Colonic mucosa (tissue), 4 donors: Measurements from ENCODE around the gene YPEL3. TPM values are rescaled to one million over a fixed set of nuclear protein-coding genes. Genes with fewer than 3 reads are reported as not detected.

Source experiments
- DNase-seq: peaks from one replicate; pipeline ENCODE4 v3.0.0-alpha.2; 2020
- H3K27ac ChIP-seq: fragments of 200-600 bp; one replicate; pipeline ENCODE4 v1.8.0; 2021
- H3K27me3 ChIP-seq: fragments of 200-600 bp; one replicate; pipeline ENCODE4 v1.8.0; 2021
- H3K36me3 ChIP-seq: fragments of 200-600 bp; one replicate; pipeline ENCODE4 v1.8.0; 2021
- H3K4me1 ChIP-seq: fragments of 200-600 bp; one replicate; pipeline ENCODE4 v1.8.0; 2021; ENCODE audit warnings: mild to moderate bottlenecking
- H3K4me3 ChIP-seq: fragments of 200-600 bp; one replicate; pipeline ENCODE4 v1.8.0; 2021
- H3K9ac ChIP-seq, 2 donors: one replicate each; pipeline ENCODE4 v1.7.0; 2013; ENCODE audit warnings: control low read depth in 2 of 2, low read depth in 2 of 2, low read length in 2 of 2
- H3K9me3 ChIP-seq: fragments of 200-600 bp; one replicate; pipeline ENCODE4 v1.8.0; 2021
- CTCF ChIP-seq: fragments of 200-600 bp; IDR thresholded peaks from one replicate; pipeline ENCODE4 v1.8.0; 2022; ENCODE audit warnings: antibody characterized with exemption, mild to moderate bottlenecking
- intact Hi-C: fragments of 100-400 bp; cut with DNase I; formaldehyde crosslinking; loops from one replicate; pipeline ENCODE4 v1.14.1; 2022
- total RNA-seq, 2 donors: library from RNA; stranded (reverse); fragmentation: NEBNext Ultra II Directional in 1 of 2; extraction: Animal tissue kit (Norgen Biotek cat#: 25700) in 1 of 2; gene quantifications; one replicate each; pipeline ENCODE4 v1.2.1, GENCODE V29; 2021
- donor health status: healthy.
- donor health status: DM: no; HTN: no; CAD: no.
- donor health status: DM: no; HTN: no; CAD: no.

Gene YPEL3
- total RNA-seq, 2 donors from 2014 or later, result 15.5 to 39.2 TPM

- peaks cover 4% of the 10 kb centered on the region for H3K4me1 ChIP-seq
- no peaks in the 10 kb centered on the region for H3K36me3 ChIP-seq
- TF ChIP-seq CTCF, result no peak
- no peak overlapping the region for H3K9ac ChIP-seq
- no peak overlapping the region for H3K27ac ChIP-seq
- intact Hi-C loops, result no loop called here
- no peaks in the 10 kb centered on the region for H3K9me3 ChIP-seq
- H3K4me3 ChIP-seq, result no peak overlapping the region
- H3K27me3 ChIP-seq, result no peaks in the 10 kb centered on the region
- DNase-seq, result no peak
Observed at GRCh38 chr16:30051518-30051917, 44.5 kb downstream of the YPEL3 start.

- Histone ChIP-seq H3K9ac (no peak overlapping the region), H3K4me3 (no peak overlapping the region), H3K9me3 (no peaks in the 10 kb centered on the region), H3K27ac (no peak overlapping the region), H3K4me1 (peaks cover 4% of the 10 kb centered on the region), H3K27me3 (no peaks in the 10 kb centered on the region), H3K36me3 (no peaks in the 10 kb centered on the region)
- no peak for TF ChIP-seq CTCF
- no peak for DNase-seq
- intact Hi-C loops, result no loop called here
Observed at GRCh38 chr16:30049871-30050270, 46.1 kb downstream of the YPEL3 start.

- Histone ChIP-seq H3K27me3 (no peaks in the 10 kb centered on the region), H3K9me3 (no peaks in the 10 kb centered on the region), H3K4me3 (no peak overlapping the region), H3K36me3 (no peaks in the 10 kb centered on the region), H3K27ac (no peak overlapping the region), H3K9ac (no peak overlapping the region), H3K4me1 (no peaks in the 10 kb centered on the region)
- TF ChIP-seq CTCF, result no peak
- no peak for DNase-seq
- intact Hi-C loops, result no loop called here
Observed at GRCh38 chr16:30046588-30046987, 49.4 kb downstream of the YPEL3 start.

GRCh38 chr16:30046178-30046577, 49.8 kb downstream of the YPEL3 start:
- Histone ChIP-seq H3K9ac (no peak overlapping the region), H3K36me3 (no peaks in the 10 kb centered on the region), H3K9me3 (no peaks in the 10 kb centered on the region), H3K4me3 (no peak overlapping the region), H3K27ac (no peak overlapping the region), H3K27me3 (no peaks in the 10 kb centered on the region), H3K4me1 (no peaks in the 10 kb centered on the region)
- intact Hi-C loops, result no loop called here
- TF ChIP-seq CTCF, result no peak
- no peak for DNase-seq

Other genes with a start within 250 kb of the YPEL3 start
- 10 to 100 TPM; 58.1 to 62.7 TPM for gene CDIPT, start 233.0 kb downstream of the YPEL3 start, total RNA-seq
- gene SEZ6L2, start 196.7 kb downstream of the YPEL3 start, total RNA-seq, result 10 to 100 TPM; 11.2 to 12.1 TPM
- 1 to 10 TPM; 1.5 to 3.9 TPM for gene ASPHD1, start 195.7 kb downstream of the YPEL3 start, total RNA-seq
- gene KCTD13, start 170.0 kb downstream of the YPEL3 start, total RNA-seq, result 10 to 100 TPM; 17.7 to 28.8 TPM
- gene TMEM219, start 134.1 kb downstream of the YPEL3 start, total RNA-seq, result 100 to 1,000 TPM; 149 to 174 TPM
- 10 to 100 TPM; 37.4 to 62.3 TPM for gene TAOK2, start 122.3 kb downstream of the YPEL3 start, total RNA-seq
- gene HIRIP3, start 100.6 kb downstream of the YPEL3 start, total RNA-seq, result 10 to 100 TPM in 1 of 2 donors, 1 to 10 TPM in 1; 7.5 to 18.4 TPM
- gene INO80E, start 100.0 kb downstream of the YPEL3 start, total RNA-seq, result 10 to 100 TPM; 46.9 to 80.2 TPM
- gene DOC2A, start 85.2 kb downstream of the YPEL3 start, total RNA-seq, result 10 to 100 TPM in 1 of 2 donors, 1 to 10 TPM in 1; 4.8 to 12.9 TPM
- not detected for gene C16orf92, start 73.0 kb downstream of the YPEL3 start, total RNA-seq
- gene TLCD3B, start 64.9 kb downstream of the YPEL3 start, total RNA-seq, result under 1 TPM; 0.16 to 0.49 TPM
- gene ALDOA, start 30.5 kb downstream of the YPEL3 start, total RNA-seq, result 1,000 to 10,000 TPM; 2,396 to 2,926 TPM
- 100 to 1,000 TPM; 111 to 156 TPM for gene PPP4C, start 20.2 kb downstream of the YPEL3 start, total RNA-seq
- 1 to 10 TPM in 1 of 2 donors, under 1 TPM in 1; 0.85 to 1.6 TPM for gene TBX6, start 4.3 kb downstream of the YPEL3 start, total RNA-seq
- 10 to 100 TPM; 40.4 to 95.2 TPM for gene GDPD3, start 17.3 kb upstream of the YPEL3 start, total RNA-seq
- 100 to 1,000 TPM; 208 to 298 TPM for gene MAPK3, start 27.0 kb upstream of the YPEL3 start, total RNA-seq
- gene CORO1A, start 87.4 kb upstream of the YPEL3 start, total RNA-seq, result 10 to 100 TPM; 16.5 to 20.0 TPM
- 100 to 1,000 TPM; 109 to 237 TPM for gene BOLA2B, start 97.5 kb upstream of the YPEL3 start, total RNA-seq
- 100 to 1,000 TPM in 1 of 2 donors, 10 to 100 TPM in 1; 70.2 to 114 TPM for gene SLX1A, start 97.7 kb upstream of the YPEL3 start, total RNA-seq
- gene SULT1A3, start 103.0 kb upstream of the YPEL3 start, total RNA-seq, result 10 to 100 TPM; 47.8 to 59.0 TPM
- gene NPIPB13, start 152.3 kb upstream of the YPEL3 start, total RNA-seq, result 10 to 100 TPM in 1 of 2 donors, 1 to 10 TPM in 1; 1.6 to 10.4 TPM